Fibroblast of gingiva (primary cell): ENCODE results near the gene TMLHE.
A peak's percentile ranks its signal among the peaks of the same experiment; 100 is the strongest.
"Not testable (repeated sequence)": the region's sequence is repeated elsewhere in the genome, so short reads cannot be mapped to it uniquely, and the experiment has no call there.

Experiments used
- DNase-seq: peaks from one replicate; pipeline ENCODE4 v3.0.0-alpha.2; 2011; ENCODE audit warnings: low read depth

The TMLHE gene

GRCh38 chrX:155612312-155613224 lies at the start of gene TMLHE, which contains the start of gene SPRY3:
Gene TMLHE, minus strand, starts transcription at chrX:155612952. Its CDS starts 67,676 bp downstream, at chrX:155545276.
Gene SPRY3, plus strand, starts transcription at chrX:155612586.
- DNase-seq, result peak; percentile 55

- no peak for DNase-seq
These were observed 49.5 kb upstream of the TMLHE start for GRCh38 chrX:155662282-155662681.

- DNase-seq, result no peak
These were observed 32.4 kb upstream of the TMLHE start for GRCh38 chrX:155645180-155645579.

- no peak for DNase-seq
These were observed 30.5 kb upstream of the TMLHE start for GRCh38 chrX:155643240-155643639.

GRCh38 chrX:155641371-155641770 lies 28.6 kb upstream of the TMLHE start:
- not testable (repeated sequence) for DNase-seq

- no peak for DNase-seq
These were observed 25.0 kb upstream of the TMLHE start for GRCh38 chrX:155637714-155638113.

GRCh38 chrX:155635019-155635418 lies 22.3 kb upstream of the TMLHE start:
- DNase-seq, result not testable (repeated sequence)

GRCh38 chrX:155632431-155633100 lies 19.8 kb upstream of the TMLHE start:
- DNase-seq, result no peak

- not testable (repeated sequence) for DNase-seq
These were observed 7.4 kb upstream of the TMLHE start for GRCh38 chrX:155620110-155620509.

GRCh38 chrX:155615938-155616337 lies 3.2 kb upstream of the TMLHE start:
- DNase-seq, result no peak

- DNase-seq, result no peak
These were observed 1.3 kb upstream of the TMLHE start for GRCh38 chrX:155613927-155614559.

GRCh38 chrX:155611302-155611701 lies 1.4 kb downstream of the TMLHE start:
- DNase-seq, result no peak

- no peak for DNase-seq
These were observed 19.8 kb downstream of the TMLHE start for GRCh38 chrX:155592981-155593380.

- DNase-seq, result no peak
These were observed 20.4 kb downstream of the TMLHE start for GRCh38 chrX:155592331-155592730.

GRCh38 chrX:155577682-155578081 lies 35.1 kb downstream of the TMLHE start:
- no peak for DNase-seq

- DNase-seq, result no peak
These were observed 49.7 kb downstream of the TMLHE start for GRCh38 chrX:155563099-155563498.

GRCh38 chrX:155544881-155545280 lies 67.9 kb downstream of the TMLHE start:
- DNase-seq, result no peak

GRCh38 chrX:155535866-155536265 lies 76.9 kb downstream of the TMLHE start:
- DNase-seq, result no peak

- no peak for DNase-seq
These were observed 78.0 kb downstream of the TMLHE start for GRCh38 chrX:155534800-155535199.

GRCh38 chrX:155527023-155527422 lies 85.7 kb downstream of the TMLHE start:
- not testable (repeated sequence) for DNase-seq

- DNase-seq, result no peak
These were observed 98.5 kb downstream of the TMLHE start for GRCh38 chrX:155514225-155514624.

- DNase-seq, result no peak
These were observed 107.5 kb downstream of the TMLHE start for GRCh38 chrX:155505296-155505695.

- DNase-seq, result not testable (repeated sequence)
These were observed 117.6 kb downstream of the TMLHE start for GRCh38 chrX:155495134-155495533.
